Measurements from ENCODE around the gene CEP72. TPM values are rescaled to one million over a fixed set of nuclear protein-coding genes. Genes with fewer than 3 reads are reported as not detected.

Gene CEP72
- total RNA-seq, 6 experiments from 2014 or later, result 2.9 to 5.0 (median 4.0) TPM

- H3K4me3 Mint-ChIP-seq, result no peak overlapping the region
- TF ChIP-seq CTCF (IDR thresholded peaks at IDR 0.05), result no peak
- H3K9me3 Mint-ChIP-seq, result no peaks in the 10 kb centered on the region
- DNase-seq, result no peak
- H3K27ac Mint-ChIP-seq, result no peak overlapping the region
- H3K4me1 Mint-ChIP-seq (ENCODE audit: low read depth), result no peaks in the 10 kb centered on the region
- peaks cover 1% of the 10 kb centered on the region; the same call in 1 of the 2 replicates for H3K27me3 Mint-ChIP-seq (ENCODE audit: insufficient read depth)
- H3K36me3 Mint-ChIP-seq (ENCODE audit: low read depth), result peaks cover 26% of the 10 kb centered on the region
These were observed 27.6 kb downstream of the CEP72 start for GRCh38 chr5:639584-640213.

GRCh38 chr5:640461-641330, 28.6 kb downstream of the CEP72 start:
- no peak for TF ChIP-seq CTCF (IDR thresholded peaks at IDR 0.05)
- H3K27ac Mint-ChIP-seq, result no peak overlapping the region
- no peaks in the 10 kb centered on the region for H3K4me1 Mint-ChIP-seq (ENCODE audit: low read depth)
- DNase-seq, result no peak
- no peaks in the 10 kb centered on the region for H3K9me3 Mint-ChIP-seq
- H3K4me3 Mint-ChIP-seq, result no peak overlapping the region
- H3K27me3 Mint-ChIP-seq (ENCODE audit: insufficient read depth), result peaks cover 4% of the 10 kb centered on the region; the same call in 1 of the 2 replicates
- H3K36me3 Mint-ChIP-seq (ENCODE audit: low read depth), result peaks cover 24% of the 10 kb centered on the region

- H3K36me3 Mint-ChIP-seq (ENCODE audit: low read depth), result peaks cover 25% of the 10 kb centered on the region
- H3K27me3 Mint-ChIP-seq (ENCODE audit: insufficient read depth), result peaks cover 4% of the 10 kb centered on the region; the same call in 1 of the 2 replicates
- no peaks in the 10 kb centered on the region for H3K9me3 Mint-ChIP-seq
These were observed 29.2 kb downstream of the CEP72 start for GRCh38 chr5:641331-641765.

GRCh38 chr5:642481-642880, 30.3 kb downstream of the CEP72 start:
- Mint-ChIP-seq H3K36me3 (ENCODE audit: low read depth) (peaks cover 17% of the 10 kb centered on the region), H3K4me1 (ENCODE audit: low read depth) (no peaks in the 10 kb centered on the region), H3K27ac (no peak overlapping the region), H3K9me3 (no peaks in the 10 kb centered on the region), H3K27me3 (ENCODE audit: insufficient read depth) (peaks cover 4% of the 10 kb centered on the region; the same call in 1 of the 2 replicates), H3K4me3 (no peak overlapping the region)
- no peak for DNase-seq
- no peak for TF ChIP-seq CTCF (IDR thresholded peaks at IDR 0.05)

More at GRCh38 chr5:641331-641765, 29.2 kb downstream of the CEP72 start:
- DNase-seq, result no peak
- Mint-ChIP-seq H3K4me3 (no peak overlapping the region), H3K27ac (no peak overlapping the region), H3K4me1 (ENCODE audit: low read depth) (no peaks in the 10 kb centered on the region)
- TF ChIP-seq CTCF (IDR thresholded peaks at IDR 0.05), result no peak

GRCh38 chr5:643351-643801, 31.2 kb downstream of the CEP72 start:
- Mint-ChIP-seq H3K27ac (no peak overlapping the region), H3K9me3 (no peaks in the 10 kb centered on the region), H3K36me3 (ENCODE audit: low read depth) (peaks cover 16% of the 10 kb centered on the region), H3K27me3 (ENCODE audit: insufficient read depth) (peaks cover 3% of the 10 kb centered on the region; the same call in 1 of the 2 replicates), H3K4me3 (no peak overlapping the region), H3K4me1 (ENCODE audit: low read depth) (no peaks in the 10 kb centered on the region)
- DNase-seq, result no peak
- no peak for TF ChIP-seq CTCF (IDR thresholded peaks at IDR 0.05)

Data from HFFc6 (cell line).